ENCODE data around the gene MIPEP. TPM values are rescaled to one million over a fixed set of nuclear protein-coding genes. Genes with fewer than 3 reads are reported as not detected.

Gene MIPEP
- total and polyA plus RNA-seq, 2 donors (not counting 1 experiment from before 2014, with no cell fraction given) = 90.0 to 92.5 TPM

GRCh38 chr13:23804166-23804565 lies 85.0 kb downstream of the MIPEP start:
- Histone ChIP-seq H3K9ac (ENCODE audit: insufficient read depth, low read length) (no peak overlapping the region), H3K79me2 (ENCODE audit: control insufficient read depth, insufficient read depth, low read length) (no peaks in the 10 kb centered on the region), H3K27ac (ENCODE audit: insufficient read depth, low read length) (no peak overlapping the region), H3K27me3 (ENCODE audit: control insufficient read depth, insufficient read depth, low read length) (no peaks in the 10 kb centered on the region), H3K4me3 (replicated peaks in 1 of 4; ENCODE audit: control extremely low read depth in 1 of 4, insufficient read depth in 1 of 4, low read depth in 3 of 4, low read length in 4 of 4) (no peak overlapping the region), H4K20me1 (ENCODE audit: control insufficient read depth, extremely low read depth, insufficient read depth, low read length) (no peaks in the 10 kb centered on the region), H3K4me2 (ENCODE audit: extremely low read depth, insufficient read depth, low read length) (no peak overlapping the region), H3K4me1 (ENCODE audit: control insufficient read depth, extremely low read depth, insufficient read depth, low read length) (peaks cover 9% of the 10 kb centered on the region), H3K9me3 (ENCODE audit: control insufficient read depth, insufficient read depth, low read depth, low read length) (no peaks in the 10 kb centered on the region), H3K36me3 (ENCODE audit: control insufficient read depth, insufficient read depth, low read length) (no peaks in the 10 kb centered on the region), H2AFZ (ENCODE audit: low read length) (no peak overlapping the region)
- TF ChIP-seq CTCF (conservative IDR thresholded peaks at IDR 0.05 in 1 of 2, IDR thresholded peaks at IDR 0.05 in 1 of 2; ENCODE audit: low read depth in 1 of 2, low read length in 2 of 2) (no peak), EZH2 (IDR thresholded peaks at IDR 0.05; ENCODE audit: low read length, missing control alignments) (no peak)
- peak in 1 of 2 donors; percentile 45 for DNase-seq (ENCODE audit: low read depth in 2 of 2)

GRCh38 chr13:23801141-23801540 lies 88.1 kb downstream of the MIPEP start:
- DNase-seq (ENCODE audit: low read depth in 2 of 2) = no peak
- H4K20me1 ChIP-seq (ENCODE audit: control insufficient read depth, extremely low read depth, insufficient read depth, low read length) = no peaks in the 10 kb centered on the region
- H3K79me2 ChIP-seq (ENCODE audit: control insufficient read depth, insufficient read depth, low read length) = no peaks in the 10 kb centered on the region
- H3K9ac ChIP-seq (ENCODE audit: insufficient read depth, low read length) = no peak overlapping the region
- TF ChIP-seq CTCF (conservative IDR thresholded peaks at IDR 0.05 in 1 of 2, IDR thresholded peaks at IDR 0.05 in 1 of 2; ENCODE audit: low read depth in 1 of 2, low read length in 2 of 2) (no peak), EZH2 (IDR thresholded peaks at IDR 0.05; ENCODE audit: low read length, missing control alignments) (no peak)
- H3K4me3 ChIP-seq (replicated peaks in 1 of 4; ENCODE audit: control extremely low read depth in 1 of 4, insufficient read depth in 1 of 4, low read depth in 3 of 4, low read length in 4 of 4) = no peak overlapping the region
- H3K4me1 ChIP-seq (ENCODE audit: control insufficient read depth, extremely low read depth, insufficient read depth, low read length) = no peaks in the 10 kb centered on the region
- H3K27ac ChIP-seq (ENCODE audit: insufficient read depth, low read length) = no peak overlapping the region
- H3K27me3 ChIP-seq (ENCODE audit: control insufficient read depth, insufficient read depth, low read length) = no peaks in the 10 kb centered on the region
- no peak overlapping the region for H2AFZ ChIP-seq (ENCODE audit: low read length)
- peaks cover 1% of the 10 kb centered on the region for H3K36me3 ChIP-seq (ENCODE audit: control insufficient read depth, insufficient read depth, low read length)
- no peak overlapping the region for H3K4me2 ChIP-seq (ENCODE audit: extremely low read depth, insufficient read depth, low read length)
- H3K9me3 ChIP-seq (ENCODE audit: control insufficient read depth, insufficient read depth, low read depth, low read length) = no peaks in the 10 kb centered on the region

GRCh38 chr13:23799945-23800344 lies 89.3 kb downstream of the MIPEP start:
- Histone ChIP-seq H3K9ac (ENCODE audit: insufficient read depth, low read length) (no peak overlapping the region), H3K27ac (ENCODE audit: insufficient read depth, low read length) (peak overlapping the region; percentile 17)

More at GRCh38 chr13:23799945-23800344, 89.3 kb downstream of the MIPEP start:
- peaks cover 1% of the 10 kb centered on the region for H3K36me3 ChIP-seq (ENCODE audit: control insufficient read depth, insufficient read depth, low read length)
- no peak overlapping the region for H3K4me3 ChIP-seq (replicated peaks in 1 of 4; ENCODE audit: control extremely low read depth in 1 of 4, insufficient read depth in 1 of 4, low read depth in 3 of 4, low read length in 4 of 4)
- H3K4me1 ChIP-seq (ENCODE audit: control insufficient read depth, extremely low read depth, insufficient read depth, low read length) = peaks cover 6% of the 10 kb centered on the region
- H2AFZ ChIP-seq (ENCODE audit: low read length) = no peak overlapping the region
- peak in 1 of 2 donors; percentile 86 for DNase-seq (ENCODE audit: low read depth in 2 of 2)
- no peak overlapping the region for H3K4me2 ChIP-seq (ENCODE audit: extremely low read depth, insufficient read depth, low read length)
- H3K79me2 ChIP-seq (ENCODE audit: control insufficient read depth, insufficient read depth, low read length) = no peaks in the 10 kb centered on the region
- H4K20me1 ChIP-seq (ENCODE audit: control insufficient read depth, extremely low read depth, insufficient read depth, low read length) = no peaks in the 10 kb centered on the region
- H3K9me3 ChIP-seq (ENCODE audit: control insufficient read depth, insufficient read depth, low read depth, low read length) = no peaks in the 10 kb centered on the region
- TF ChIP-seq CTCF (conservative IDR thresholded peaks at IDR 0.05 in 1 of 2, IDR thresholded peaks at IDR 0.05 in 1 of 2; ENCODE audit: low read depth in 1 of 2, low read length in 2 of 2) = no peak
- TF ChIP-seq EZH2 (IDR thresholded peaks at IDR 0.05; ENCODE audit: low read length, missing control alignments) = no peak
- H3K27me3 ChIP-seq (ENCODE audit: control insufficient read depth, insufficient read depth, low read length) = no peaks in the 10 kb centered on the region
